ENCODE results near the gene LRRTM2. TPM values are rescaled to one million over a fixed set of nuclear protein-coding genes. Genes with fewer than 3 reads are reported as not detected.

Gene LRRTM2
- total RNA-seq, 2 donors from 2014 or later = not detected

DNA sequence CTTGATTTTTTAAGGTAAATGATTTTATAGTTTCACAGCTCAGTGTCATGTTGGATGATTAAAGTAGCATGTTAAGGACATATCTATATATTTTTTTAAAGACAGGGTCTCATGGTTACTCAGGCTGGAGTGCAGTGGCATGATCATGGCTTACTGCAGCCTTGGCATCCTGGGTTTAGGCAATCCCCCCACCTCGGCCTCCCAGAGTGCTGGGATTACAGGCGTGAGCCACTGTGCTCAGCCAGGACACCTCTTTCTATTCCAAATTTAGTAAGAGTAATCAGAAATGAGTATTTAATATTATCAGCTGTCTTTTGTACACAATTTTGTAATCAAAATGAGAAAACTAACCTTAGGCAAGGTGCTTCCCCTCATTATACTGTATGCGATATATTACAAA lies 38.6 kb upstream of the LRRTM2 start:
- Histone ChIP-seq H3K9me3 (no peaks in the 10 kb centered on the region), H3K4me1 (peaks cover 0 to 18% of the 10 kb centered on the region in 2 donors), H3K36me3 (peaks cover 8% of the 10 kb centered on the region), H3K4me3 (no peak overlapping the region), H3K27me3 (no peaks in the 10 kb centered on the region), H3K27ac (peak overlapping the region; percentile 67 to 77)
- no peak for TF ChIP-seq CTCF (IDR thresholded peaks at IDR 0.05)
- DNase-seq (ENCODE audit: low spot score) = no peak

DNA sequence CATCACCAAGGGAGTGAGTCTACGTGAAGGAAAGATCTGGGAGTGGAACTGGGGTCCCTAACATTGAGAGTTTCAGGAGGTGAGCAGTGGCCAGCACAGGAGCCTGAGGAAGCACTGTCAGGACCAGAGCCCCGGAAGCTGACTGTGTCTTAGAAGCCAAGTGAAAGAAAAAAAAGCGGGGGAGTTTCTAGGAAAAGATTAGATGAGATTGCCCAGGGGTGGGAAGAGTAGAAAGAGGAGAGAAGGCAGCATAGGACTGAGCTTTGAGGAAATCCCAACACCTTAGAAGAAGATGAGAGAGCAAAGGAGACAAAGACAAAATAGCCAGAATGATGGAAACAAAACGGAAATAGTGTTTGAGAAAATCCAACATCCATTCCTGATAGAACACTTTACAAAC lies 37.0 kb upstream of the LRRTM2 start:
- Histone ChIP-seq H3K27me3 (no peaks in the 10 kb centered on the region), H3K4me3 (no peak overlapping the region), H3K4me1 (peaks cover 0 to 14% of the 10 kb centered on the region in 2 donors), H3K27ac (peak overlapping the region in 1 of 2 donors; percentile 28), H3K36me3 (peaks cover 17% of the 10 kb centered on the region), H3K9me3 (no peaks in the 10 kb centered on the region)
- DNase-seq (ENCODE audit: low spot score) = no peak
- TF ChIP-seq CTCF (IDR thresholded peaks at IDR 0.05) = no peak

DNA sequence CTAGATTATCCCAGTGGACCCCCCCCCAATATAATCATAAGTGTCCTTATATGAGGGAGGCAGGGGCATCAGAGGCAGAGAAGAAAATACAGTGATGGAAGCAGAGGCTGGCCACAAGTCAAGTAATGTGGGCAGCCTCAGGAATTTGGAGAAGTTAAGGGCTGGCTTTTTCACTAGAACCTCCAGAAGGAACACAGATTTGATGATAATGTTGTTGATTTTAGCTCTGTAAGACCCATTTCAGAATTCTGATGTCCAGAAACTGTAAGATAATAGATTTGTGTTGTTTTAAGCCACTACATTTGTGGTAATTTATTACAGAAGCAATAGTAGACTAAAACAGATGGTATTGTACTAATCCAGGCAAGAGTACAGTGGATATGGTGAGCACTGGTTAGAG lies 36.3 kb upstream of the LRRTM2 start:
- Histone ChIP-seq H3K36me3 (peaks cover 24% of the 10 kb centered on the region), H3K27ac (no peak overlapping the region), H3K4me1 (peaks cover 0 to 14% of the 10 kb centered on the region in 2 donors), H3K27me3 (no peaks in the 10 kb centered on the region), H3K4me3 (no peak overlapping the region), H3K9me3 (no peaks in the 10 kb centered on the region)
- no peak for DNase-seq (ENCODE audit: low spot score)
- no peak for TF ChIP-seq CTCF (IDR thresholded peaks at IDR 0.05)

DNA sequence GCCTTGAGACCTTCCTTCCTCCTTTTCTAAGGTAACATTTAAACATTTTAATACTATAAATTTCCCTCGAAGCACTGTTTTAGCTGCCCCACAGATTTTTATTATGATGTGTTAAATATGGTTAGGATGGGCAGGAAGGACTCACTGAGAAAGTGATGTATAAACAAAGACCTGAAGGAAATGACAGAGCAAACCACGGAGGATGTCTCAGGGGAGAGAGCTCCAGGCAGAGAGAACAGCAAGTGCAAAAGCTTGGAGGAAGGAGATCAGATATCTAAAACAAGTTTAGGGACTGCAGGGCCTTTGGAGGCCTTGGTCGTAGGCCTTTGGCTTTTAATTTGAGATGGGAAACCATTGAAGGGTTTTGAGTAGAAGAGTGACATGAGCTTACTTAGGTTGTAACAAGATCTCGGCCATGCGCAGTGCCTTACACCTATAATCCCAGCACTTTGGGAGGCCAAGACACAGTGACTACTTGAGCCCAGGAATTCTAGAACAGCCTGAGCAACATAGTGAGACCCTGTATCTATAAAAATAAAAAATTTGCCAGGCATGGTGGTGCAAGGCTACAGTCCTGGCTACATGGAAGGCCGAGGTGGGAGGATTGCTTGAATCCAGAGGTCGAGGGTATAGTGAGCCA lies 35.5 kb upstream of the LRRTM2 start:
- Histone ChIP-seq H3K27me3 (no peaks in the 10 kb centered on the region), H3K4me1 (peaks cover 0 to 14% of the 10 kb centered on the region in 2 donors), H3K9me3 (no peaks in the 10 kb centered on the region), H3K4me3 (no peak overlapping the region), H3K36me3 (peaks cover 30% of the 10 kb centered on the region), H3K27ac (no peak overlapping the region)
- no peak for DNase-seq (ENCODE audit: low spot score)
- no peak for TF ChIP-seq CTCF (IDR thresholded peaks at IDR 0.05)

DNA sequence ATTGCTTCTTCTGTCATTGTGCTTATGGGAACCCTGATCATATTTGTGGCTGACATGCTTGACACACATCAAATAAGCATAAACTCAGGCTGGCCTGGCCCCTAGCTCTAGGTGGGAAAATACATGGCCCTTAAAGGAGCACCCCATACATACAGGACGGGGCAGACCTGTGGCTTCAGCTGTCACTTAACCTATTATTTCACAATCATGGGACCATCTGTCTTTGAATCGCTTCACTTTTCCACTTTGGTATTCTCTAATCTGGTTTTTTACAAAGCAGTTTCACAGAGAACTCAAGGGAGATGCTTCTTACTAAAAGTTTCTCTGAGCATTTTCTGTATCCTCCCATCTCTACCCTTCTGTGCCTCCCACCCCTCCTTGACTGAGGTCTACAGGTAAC lies 34.6 kb upstream of the LRRTM2 start:
- peaks cover 39% of the 10 kb centered on the region for H3K36me3 ChIP-seq
- no peak overlapping the region for H3K4me3 ChIP-seq
- TF ChIP-seq CTCF (IDR thresholded peaks at IDR 0.05) = no peak
- no peaks in the 10 kb centered on the region for H3K9me3 ChIP-seq
- DNase-seq (ENCODE audit: low spot score) = no peak
- H3K27ac ChIP-seq = no peak overlapping the region
- no peaks in the 10 kb centered on the region for H3K27me3 ChIP-seq
- peaks cover 0 to 14% of the 10 kb centered on the region in 2 donors for H3K4me1 ChIP-seq

DNA sequence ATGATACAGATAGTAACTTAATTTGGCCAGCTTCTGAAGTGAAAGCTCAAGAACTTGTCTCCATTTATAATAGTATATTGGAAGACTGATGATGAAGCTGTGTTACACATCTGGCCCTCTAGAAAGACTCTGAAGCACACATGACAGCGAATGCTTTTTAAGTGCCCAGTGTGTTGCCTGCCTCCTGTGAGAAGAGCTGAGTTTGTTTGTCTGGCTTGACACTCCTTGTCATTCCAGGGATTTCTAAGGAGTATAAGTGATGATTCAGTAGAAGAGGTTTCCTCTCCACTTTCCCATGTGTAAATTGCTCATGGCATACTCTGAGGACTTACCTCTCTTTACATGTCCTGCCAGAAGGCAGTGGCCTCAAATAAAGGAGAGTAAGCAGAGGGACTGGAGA lies 30.4 kb upstream of the LRRTM2 start:
- H3K27ac ChIP-seq = no peak overlapping the region
- TF ChIP-seq CTCF (IDR thresholded peaks at IDR 0.05) = no peak

More for the DNA sequence above, 30.4 kb upstream of the LRRTM2 start:
- H3K4me1 ChIP-seq = no peaks in the 10 kb centered on the region
- no peaks in the 10 kb centered on the region for H3K27me3 ChIP-seq
- H3K36me3 ChIP-seq = peaks cover 61% of the 10 kb centered on the region
- DNase-seq (ENCODE audit: low spot score) = no peak
- no peak overlapping the region for H3K4me3 ChIP-seq
- no peaks in the 10 kb centered on the region for H3K9me3 ChIP-seq

Data from right atrium auricular region (tissue), 2 donors.